Psoas muscle (tissue), 8 donors: Measurements from ENCODE around the gene ATE1. TPM values are rescaled to one million over a fixed set of nuclear protein-coding genes. Genes with fewer than 3 reads are reported as not detected.

Experiments
- ATAC-seq, 4 donors: fragments of 200-7000 bp; cut with Tn5 transposase; one replicate each; pipeline ENCODE4 v1.9.1; 2020; ENCODE audit warnings: moderate library complexity in 3 of 4, mild to moderate bottlenecking in 2 of 4
- DNase-seq, 2 donors: peaks; one replicate each; pipeline ENCODE4 v3.0.0-alpha.2; 2020
- H3K27ac ChIP-seq: fragments of 200-600 bp; one replicate; pipeline ENCODE4 v1.8.0; 2022
- H3K27me3 ChIP-seq, 3 donors: fragments of 200-600 bp in 1 of 3; one replicate each; pipeline versions ENCODE4 v1.6.1 to v1.8.0; 2013 to 2022; ENCODE audit warnings: low read length in 2 of 3, mild to moderate bottlenecking in 2 of 3, moderate library complexity in 1 of 3; ENCODE audit not compliant: insufficient read depth in 3 of 3
- H3K36me3 ChIP-seq, 2 donors: fragments of 200-600 bp in 1 of 2; one replicate each; pipeline versions ENCODE4 v1.6.1 to v1.8.0; 2013 to 2022; ENCODE audit warnings: low read depth in 1 of 2, mild to moderate bottlenecking in 1 of 2, moderate library complexity in 1 of 2; ENCODE audit not compliant: insufficient read depth in 1 of 2
- H3K4me1 ChIP-seq: fragments of 200-600 bp; one replicate; pipeline ENCODE4 v1.8.0; 2022
- H3K4me3 ChIP-seq: fragments of 200-600 bp; one replicate; pipeline ENCODE4 v1.8.0; 2022; ENCODE audit warnings: mild to moderate bottlenecking
- H3K9me3 ChIP-seq: fragments of 200-600 bp; one replicate; pipeline ENCODE4 v1.8.0; 2022
- WGBS, 3 donors: extraction: QIAGEN DNeasy Blood & Tissue Kit; methylation state at CpG; one replicate each; pipeline versions ENCODE4 v1.1.6 to v1.1.7; 2013; 5-methylcytosine and 5-hydroxymethylcytosine counted together
- intact Hi-C, 2 donors: fragments of 100-400 bp; cut with DNase I; formaldehyde crosslinking; loops; one replicate each; pipeline versions ENCODE4 v1.11.0 to v1.14.2; 2022
- polyA plus RNA-seq, 3 donors: library from polyadenylated mRNA; stranded (reverse); fragments of 200-250 nt; gene quantifications; one replicate each; pipeline ENCODE4 v1.2.3, GENCODE V29; 2013
- total RNA-seq, 4 donors: library from RNA; stranded (reverse); fragmentation: NEBNext Ultra II Directional in 2 of 4; extraction: Animal tissue kit (Norgen Biotek cat#: 25700) in 2 of 4; gene quantifications; one replicate each; pipeline versions ENCODE4 v1.2.1 to v1.2.4, GENCODE V29; 2021 to 2023
- TF ChIP-seq, protein P1 (sequence below): fragments of 200-600 bp; IDR thresholded peaks from one replicate; pipeline ENCODE4 v1.8.0; 2022; ENCODE audit warnings: antibody characterized with exemption
- donor health status: healthy with polysubstance abuse.
- donor health status: DM: no; HTN: no; CAD: no; lungs with moderate emphysema.
- donor health status: Bipolar disorder and iron deficiency.
- donor health status: healthy.
- donor health status: DM: yes; HTN: yes; CAD: no.
- donor health status: DM: no; HTN: no; CAD: no.
- donor health status: DM: no; HTN: no; CAD: no.
- donor health status: DM: yes; HTN: yes; CAD: no.

ATE1 gene
- total and polyA plus RNA-seq, 7 donors = 11.6 to 36.9 (median 28.4) TPM

DNA sequence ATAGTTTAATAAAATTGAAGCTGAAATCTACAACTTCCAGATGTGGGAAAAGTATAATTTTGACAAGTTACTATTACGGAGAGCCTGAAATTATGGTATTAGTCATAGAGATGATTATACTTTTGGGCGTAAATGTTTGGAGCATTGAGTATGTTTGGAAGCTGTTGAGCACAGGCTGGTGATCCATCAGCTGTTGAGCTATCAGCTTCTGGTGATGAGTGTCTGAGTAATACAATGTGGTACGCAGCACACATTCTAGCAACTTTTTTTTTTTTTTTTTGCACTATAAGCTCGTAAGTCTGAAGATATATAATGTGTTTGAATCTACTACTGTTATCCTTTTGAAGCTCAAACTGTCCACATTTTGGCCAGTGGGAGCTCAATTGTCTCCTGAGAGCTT, 123.4 kb downstream of the ATE1 start:
- Histone ChIP-seq H3K27ac (no peak overlapping the region), H3K4me1 (no peaks in the 10 kb centered on the region), H3K27me3 (no peaks in the 10 kb centered on the region), H3K9me3 (no peaks in the 10 kb centered on the region), H3K36me3 (peaks cover 0 to 3% of the 10 kb centered on the region in 2 donors), H3K4me3 (no peak overlapping the region)
- TF ChIP-seq, protein P1, sequence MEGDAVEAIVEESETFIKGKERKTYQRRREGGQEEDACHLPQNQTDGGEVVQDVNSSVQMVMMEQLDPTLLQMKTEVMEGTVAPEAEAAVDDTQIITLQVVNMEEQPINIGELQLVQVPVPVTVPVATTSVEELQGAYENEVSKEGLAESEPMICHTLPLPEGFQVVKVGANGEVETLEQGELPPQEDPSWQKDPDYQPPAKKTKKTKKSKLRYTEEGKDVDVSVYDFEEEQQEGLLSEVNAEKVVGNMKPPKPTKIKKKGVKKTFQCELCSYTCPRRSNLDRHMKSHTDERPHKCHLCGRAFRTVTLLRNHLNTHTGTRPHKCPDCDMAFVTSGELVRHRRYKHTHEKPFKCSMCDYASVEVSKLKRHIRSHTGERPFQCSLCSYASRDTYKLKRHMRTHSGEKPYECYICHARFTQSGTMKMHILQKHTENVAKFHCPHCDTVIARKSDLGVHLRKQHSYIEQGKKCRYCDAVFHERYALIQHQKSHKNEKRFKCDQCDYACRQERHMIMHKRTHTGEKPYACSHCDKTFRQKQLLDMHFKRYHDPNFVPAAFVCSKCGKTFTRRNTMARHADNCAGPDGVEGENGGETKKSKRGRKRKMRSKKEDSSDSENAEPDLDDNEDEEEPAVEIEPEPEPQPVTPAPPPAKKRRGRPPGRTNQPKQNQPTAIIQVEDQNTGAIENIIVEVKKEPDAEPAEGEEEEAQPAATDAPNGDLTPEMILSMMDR = no peak
- no peak for DNase-seq
- ATAC-seq = no peak
- WGBS, 3 donors = 89 to 96% (median 95%) methylated on average over 4 of the region's 4 CpGs
- intact Hi-C loops = no loop called here

GRCh38 chr10:121803611-121804010, 124.2 kb downstream of the ATE1 start:
- no peak for ATAC-seq
- TF ChIP-seq, protein P1 = no peak
- Histone ChIP-seq H3K36me3 (peaks cover 3 to 6% of the 10 kb centered on the region in 2 donors), H3K27me3 (no peaks in the 10 kb centered on the region), H3K4me3 (no peak overlapping the region), H3K9me3 (no peaks in the 10 kb centered on the region), H3K4me1 (no peaks in the 10 kb centered on the region), H3K27ac (no peak overlapping the region)
- intact Hi-C loops = no loop called here
- WGBS, 3 donors = 70 to 83% (median 80%) methylated on average over 2 of the region's 2 CpGs
- DNase-seq = no peak

- no peak for ATAC-seq
- no peaks in the 10 kb centered on the region for H3K9me3 ChIP-seq
- H3K4me3 ChIP-seq = no peak overlapping the region
- H3K27ac ChIP-seq = no peak overlapping the region
- H3K4me1 ChIP-seq = no peaks in the 10 kb centered on the region
- peaks cover 0 to 7% of the 10 kb centered on the region in 2 donors for H3K36me3 ChIP-seq
- H3K27me3 ChIP-seq = no peaks in the 10 kb centered on the region
- intact Hi-C loops = no loop called here
- 93 to 97% (median 96%) methylated on average over 2 of the region's 2 CpGs for WGBS, 3 donors
- no peak for DNase-seq
- TF ChIP-seq, protein P1 = no peak
Observed at GRCh38 chr10:121800831-121801230, 127.0 kb downstream of the ATE1 start.

DNA sequence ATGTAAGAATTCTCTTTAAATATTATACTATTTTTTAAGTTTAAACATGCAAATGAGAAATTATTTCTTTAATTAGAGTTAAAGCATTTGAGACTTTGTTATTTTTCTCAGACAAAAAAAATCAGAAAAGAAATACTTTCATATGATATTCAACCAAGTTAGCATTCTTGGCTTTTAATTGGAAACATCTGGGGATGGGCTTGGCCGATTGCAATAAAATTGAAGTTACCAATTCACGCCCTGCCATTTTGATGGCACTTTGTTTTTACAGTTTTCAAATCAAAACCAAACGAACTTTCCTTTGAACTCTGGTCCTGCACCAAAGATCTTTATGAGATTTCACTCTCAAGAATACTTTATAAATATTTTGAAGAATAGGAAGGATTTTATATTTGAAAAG, 127.7 kb downstream of the ATE1 start:
- no peak for ATAC-seq
- no peak for DNase-seq
- intact Hi-C loops = no loop called here
- no peaks in the 10 kb centered on the region for H3K27me3 ChIP-seq
- no peak overlapping the region for H3K27ac ChIP-seq
- H3K36me3 ChIP-seq = peaks cover 0 to 7% of the 10 kb centered on the region in 2 donors
- TF ChIP-seq, protein P1 = no peak
- no peak overlapping the region for H3K4me3 ChIP-seq
- no peaks in the 10 kb centered on the region for H3K4me1 ChIP-seq
- WGBS, 3 donors = 60 to 71% (median 69%) methylated on average over 3 of the region's 3 CpGs
- H3K9me3 ChIP-seq = no peaks in the 10 kb centered on the region

DNA sequence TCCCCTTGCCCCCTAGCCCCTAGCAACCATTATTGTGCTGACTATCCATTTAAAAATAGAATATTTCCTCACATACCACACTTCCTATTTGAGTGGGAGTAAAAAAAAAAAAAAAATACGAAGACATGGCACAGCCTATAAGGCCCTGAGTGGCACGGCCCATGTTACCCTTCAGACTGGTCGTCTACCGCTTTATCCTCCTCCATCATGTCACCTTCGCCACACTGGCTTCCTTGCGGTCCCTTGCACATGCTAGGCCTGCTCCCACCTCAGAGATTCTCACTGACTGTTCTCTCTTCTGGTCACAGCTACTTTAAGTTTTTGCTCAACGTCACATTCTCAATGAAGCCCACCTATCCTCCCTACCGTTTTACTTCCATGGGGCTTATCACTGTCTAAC, 130.3 kb downstream of the ATE1 start:
- H3K4me3 ChIP-seq = no peak overlapping the region
- peaks cover 0 to 7% of the 10 kb centered on the region in 2 donors for H3K36me3 ChIP-seq
- no peaks in the 10 kb centered on the region for H3K4me1 ChIP-seq
- intact Hi-C loops = no loop called here
- TF ChIP-seq, protein P1 = no peak
- ATAC-seq = no peak
- no peaks in the 10 kb centered on the region for H3K27me3 ChIP-seq
- H3K27ac ChIP-seq = no peak overlapping the region
- WGBS, 3 donors = 81 to 83% (median 83%) methylated on average over 8 of the region's 8 CpGs
- H3K9me3 ChIP-seq = no peaks in the 10 kb centered on the region
- DNase-seq = no peak
